ENCODE data around the gene KRTAP9-6.

DNA sequence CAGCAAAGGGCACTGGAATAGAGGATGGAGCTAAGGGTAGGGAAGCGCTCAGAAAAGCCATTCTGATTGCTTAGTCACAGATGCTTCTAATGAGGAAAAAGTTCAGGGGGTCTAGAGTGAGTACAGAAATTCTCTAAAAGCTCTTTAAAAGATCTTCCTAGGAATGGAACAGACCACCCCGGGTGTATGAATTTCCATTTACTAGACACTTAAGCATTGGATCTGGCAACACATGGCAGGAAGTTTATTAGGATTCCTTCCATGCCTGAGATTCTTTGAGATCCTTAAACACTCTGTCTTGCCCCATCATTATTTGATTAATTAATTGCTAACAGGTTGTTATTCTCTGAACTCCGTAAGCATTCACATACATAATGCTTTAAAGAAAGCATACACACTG is 18.9 kb downstream of the KRTAP9-6 start:
- TF ChIP-seq, protein P1, sequence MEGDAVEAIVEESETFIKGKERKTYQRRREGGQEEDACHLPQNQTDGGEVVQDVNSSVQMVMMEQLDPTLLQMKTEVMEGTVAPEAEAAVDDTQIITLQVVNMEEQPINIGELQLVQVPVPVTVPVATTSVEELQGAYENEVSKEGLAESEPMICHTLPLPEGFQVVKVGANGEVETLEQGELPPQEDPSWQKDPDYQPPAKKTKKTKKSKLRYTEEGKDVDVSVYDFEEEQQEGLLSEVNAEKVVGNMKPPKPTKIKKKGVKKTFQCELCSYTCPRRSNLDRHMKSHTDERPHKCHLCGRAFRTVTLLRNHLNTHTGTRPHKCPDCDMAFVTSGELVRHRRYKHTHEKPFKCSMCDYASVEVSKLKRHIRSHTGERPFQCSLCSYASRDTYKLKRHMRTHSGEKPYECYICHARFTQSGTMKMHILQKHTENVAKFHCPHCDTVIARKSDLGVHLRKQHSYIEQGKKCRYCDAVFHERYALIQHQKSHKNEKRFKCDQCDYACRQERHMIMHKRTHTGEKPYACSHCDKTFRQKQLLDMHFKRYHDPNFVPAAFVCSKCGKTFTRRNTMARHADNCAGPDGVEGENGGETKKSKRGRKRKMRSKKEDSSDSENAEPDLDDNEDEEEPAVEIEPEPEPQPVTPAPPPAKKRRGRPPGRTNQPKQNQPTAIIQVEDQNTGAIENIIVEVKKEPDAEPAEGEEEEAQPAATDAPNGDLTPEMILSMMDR (IDR thresholded peaks at IDR 0.05) = no peak
- TF ChIP-seq POLR2A (IDR thresholded peaks at IDR 0.05) = no peak

All from suprapubic skin (tissue), 3 donors.